H9 (cell line): ENCODE data around the gene CALML5. TPM values are rescaled to one million over a fixed set of nuclear protein-coding genes. Genes with fewer than 3 reads are reported as not detected.

Experiments used
- DNase-seq: peaks from one replicate; pipeline ENCODE4 v3.0.0-alpha.2; 2017
- H2AFZ ChIP-seq: one replicate; pipeline ENCODE4 v1.6.1; 2013; ENCODE audit warnings: mild to moderate bottlenecking, low read length, control low read depth, moderate library complexity
- H2AK5ac ChIP-seq: 2 replicates; pipeline ENCODE4 v1.6.1; 2013; ENCODE audit warnings: low read length, control low read depth, mixed read lengths; ENCODE audit not compliant: insufficient read length
- H2BK120ac ChIP-seq: one replicate; pipeline ENCODE4 v1.6.1; 2013; ENCODE audit warnings: low read depth, mild to moderate bottlenecking, low read length, control low read depth, inconsistent platforms; ENCODE audit not compliant: poor library complexity, severe bottlenecking
- H2BK12ac ChIP-seq: 2 replicates; pipeline ENCODE4 v1.6.1; 2013; ENCODE audit warnings: low read length, control low read depth, mixed read lengths, low read depth; ENCODE audit not compliant: insufficient read length
- H2BK15ac ChIP-seq: 2 replicates; pipeline ENCODE4 v1.6.1; 2013; ENCODE audit warnings: low read depth, low read length, control low read depth
- H2BK20ac ChIP-seq: one replicate; pipeline ENCODE4 v1.6.1; 2013; ENCODE audit warnings: low read depth, mild to moderate bottlenecking, low read length, control low read depth, inconsistent platforms; ENCODE audit not compliant: poor library complexity, severe bottlenecking
- H2BK5ac ChIP-seq: 2 replicates; pipeline ENCODE4 v1.6.1; 2013; ENCODE audit warnings: low read length, control low read depth, mixed read lengths; ENCODE audit not compliant: insufficient read length
- H3K14ac ChIP-seq: 2 replicates; pipeline ENCODE4 v1.6.1; 2013; ENCODE audit warnings: low read length, control low read depth; ENCODE audit not compliant: insufficient read depth
- H3K18ac ChIP-seq: 2 replicates; pipeline ENCODE4 v1.6.1; 2013; ENCODE audit warnings: low read depth, mild to moderate bottlenecking, mixed read lengths, low read length, control low read depth; ENCODE audit not compliant: insufficient read length
- H3K23ac ChIP-seq: 2 replicates; pipeline ENCODE4 v1.6.1; 2013; ENCODE audit warnings: low read length, control low read depth, mixed read lengths, low read depth; ENCODE audit not compliant: insufficient read length
- H3K23me2 ChIP-seq: 2 replicates; pipeline ENCODE4 v1.6.1; 2013; ENCODE audit warnings: low read depth, mild to moderate bottlenecking, mixed read lengths, low read length, control low read depth; ENCODE audit not compliant: insufficient read length, poor library complexity, severe bottlenecking
- H3K27ac ChIP-seq: 2 replicates; pipeline ENCODE4 v1.5.1; 2013; ENCODE audit warnings: low read length, control low read depth, mixed read lengths, low read depth; ENCODE audit not compliant: insufficient read length
- H3K27me3 ChIP-seq: 2 replicates; pipeline ENCODE4 v1.6.1; 2013; ENCODE audit warnings: low read length, control low read depth, inconsistent platforms; ENCODE audit not compliant: insufficient read depth
- H3K4ac ChIP-seq: 2 replicates; pipeline ENCODE4 v1.6.1; 2013; ENCODE audit warnings: low read depth, mild to moderate bottlenecking, control low read depth, inconsistent platforms, low read length, moderate library complexity
- H3K4me1 ChIP-seq: 2 replicates; pipeline ENCODE4 v1.6.1; 2013; ENCODE audit warnings: low read length, control low read depth, inconsistent platforms; ENCODE audit not compliant: insufficient read depth
- H3K4me2 ChIP-seq: 2 replicates; pipeline ENCODE4 v1.6.1; 2013; ENCODE audit warnings: low read length, control low read depth, mixed read lengths; ENCODE audit not compliant: insufficient read length, insufficient read depth
- H3K56ac ChIP-seq: 2 replicates; pipeline ENCODE4 v1.6.1; 2013; ENCODE audit warnings: low read depth, mild to moderate bottlenecking, mixed read lengths, low read length, control low read depth; ENCODE audit not compliant: insufficient read length
- H3K79me1 ChIP-seq: 2 replicates; pipeline ENCODE4 v1.6.1; 2013; ENCODE audit warnings: low read depth, mild to moderate bottlenecking, moderate library complexity, low read length, control low read depth, inconsistent platforms; ENCODE audit not compliant: insufficient read depth, poor library complexity, severe bottlenecking
- H3K79me2 ChIP-seq: 2 replicates; pipeline ENCODE4 v1.6.1; 2013; ENCODE audit warnings: low read length, control low read depth, inconsistent platforms; ENCODE audit not compliant: insufficient read depth
- H3K9ac ChIP-seq: 2 replicates; pipeline ENCODE4 v1.6.1; 2013; ENCODE audit warnings: low read length, control low read depth, mixed read lengths; ENCODE audit not compliant: insufficient read length; ENCODE audit errors: extremely low read depth
- H3K9me3 ChIP-seq: one replicate; pipeline ENCODE4 v1.6.1; 2013; ENCODE audit warnings: low read depth, low read length, inconsistent platforms; ENCODE audit not compliant: control insufficient read depth
- H3T11ph ChIP-seq: one replicate; pipeline ENCODE4 v1.6.1; 2013; ENCODE audit warnings: mild to moderate bottlenecking, low read length, control low read depth, inconsistent platforms
- H4K20me1 ChIP-seq: one replicate; pipeline ENCODE4 v1.6.1; 2013; ENCODE audit not compliant: control insufficient read depth, insufficient read length, insufficient read depth
- H4K5ac ChIP-seq: 2 replicates; pipeline ENCODE4 v1.6.1; 2013; ENCODE audit warnings: low read depth, mild to moderate bottlenecking, mixed read lengths, low read length, control low read depth; ENCODE audit not compliant: insufficient read length
- H4K8ac ChIP-seq: replicated peaks from 2 replicates; pipeline ENCODE4 v1.6.1; 2013; ENCODE audit warnings: low read length, control low read depth, mixed read lengths, low read depth; ENCODE audit not compliant: insufficient read length
- H4K91ac ChIP-seq: 2 replicates; pipeline ENCODE4 v1.6.1; 2013; ENCODE audit warnings: low read depth, mild to moderate bottlenecking, moderate library complexity, mixed read lengths, low read length, control low read depth; ENCODE audit not compliant: insufficient read length
- H3K27ac Mint-ChIP-seq, 3 experiments: 2 replicates in 2 of 3; 3 replicates in 1 of 3; pipeline ENCODE4 v1.8.0; 2020 to 2021; ENCODE audit warnings: mixed read lengths in 3 of 3, mild to moderate bottlenecking in 1 of 3, moderate library complexity in 1 of 3
- H3K27me3 Mint-ChIP-seq: 2 replicates; pipeline ENCODE4 v1.8.0; 2021; ENCODE audit warnings: low read depth, mild to moderate bottlenecking, moderate library complexity, mixed read lengths
- H3K36me3 Mint-ChIP-seq, 3 experiments: 2 replicates in 2 of 3; 3 replicates in 1 of 3; pipeline ENCODE4 v1.8.0; 2020 to 2021; ENCODE audit warnings: low read depth in 3 of 3, mixed read lengths in 3 of 3; ENCODE audit not compliant: insufficient read depth in 1 of 3
- H3K4me1 Mint-ChIP-seq, 2 experiments: 2 replicates each; pipeline ENCODE4 v1.8.0; 2020; ENCODE audit warnings: mixed read lengths in 2 of 2
- H3K4me3 Mint-ChIP-seq, 2 experiments: 2 replicates in 1 of 2; 3 replicates in 1 of 2; pipeline ENCODE4 v1.8.0; 2020 to 2021; ENCODE audit warnings: mild to moderate bottlenecking in 2 of 2, mixed read lengths in 2 of 2, moderate library complexity in 1 of 2
- H3K9me3 Mint-ChIP-seq, 2 experiments: 2 replicates in 1 of 2; 3 replicates in 1 of 2; pipeline ENCODE4 v1.8.0; 2020; ENCODE audit warnings: mild to moderate bottlenecking in 2 of 2, mixed read lengths in 2 of 2, moderate library complexity in 1 of 2
- CTCF ChIP-seq: fragments of 200-600 bp; sonication (generic); conservative IDR thresholded peaks from 3 replicates; pipeline ENCODE4 v1.8.0; 2021; ENCODE audit warnings: antibody characterized with exemption, mild to moderate bottlenecking
- WGBS: extraction: QIAGEN DNeasy Blood & Tissue Kit; methylation state at CpG from one replicate; pipeline ENCODE4 v1.1.7; 2013; ENCODE audit warnings: missing lambda C conversion rate, low lambda C conversion rate, mixed read lengths; ENCODE audit not compliant: insufficient read length; ENCODE audit errors: extremely low coverage; 5-methylcytosine and 5-hydroxymethylcytosine counted together
- total RNA-seq: library from RNA; stranded (reverse); gene quantifications from 2 replicates; pipeline ENCODE4 v1.2.1, GENCODE V29; 2021

Gene CALML5
- total RNA-seq, 1 experiment from 2014 or later, result not detected

GRCh38 chr10:5506246-5506645, 6.9 kb upstream of the CALML5 start:
- Histone ChIP-seq H3K18ac (no peak overlapping the region), H3K23ac (no peak overlapping the region), H2AFZ (no peak overlapping the region), H3K27me3 (no peaks in the 10 kb centered on the region), H3K9ac (no peak overlapping the region), H4K20me1 (no peaks in the 10 kb centered on the region), H3K79me2 (no peaks in the 10 kb centered on the region), H2BK5ac (no peak overlapping the region), H3K4me1 (no peaks in the 10 kb centered on the region; the same call in 1 of the 2 replicates), H3K4ac (no peak overlapping the region), H3K79me1 (no peaks in the 10 kb centered on the region), H2BK12ac (no peak overlapping the region), H3K9me3 (no peaks in the 10 kb centered on the region), H3K14ac (no peak overlapping the region), H4K5ac (no peak overlapping the region), H3K27ac (no peak overlapping the region), H3T11ph (no peak overlapping the region), H4K8ac (no peak overlapping the region), H3K4me2 (no peak overlapping the region), H3K56ac (no peak overlapping the region), H4K91ac (no peak overlapping the region), H2BK15ac (no peak overlapping the region), H3K23me2 (no peaks in the 10 kb centered on the region), H2BK20ac (no peak overlapping the region), H2AK5ac (no peak overlapping the region), H2BK120ac (no peak overlapping the region)
- H3K9me3 Mint-ChIP-seq, result no peaks in the 10 kb centered on the region
- no peak overlapping the region for H3K4me3 Mint-ChIP-seq
- no peaks in the 10 kb centered on the region; a peak in 1 of 7 replicates for H3K36me3 Mint-ChIP-seq
- no peak for DNase-seq
- WGBS, result no CpG with 5 or more reads among the region's 2 CpGs
- H3K27ac Mint-ChIP-seq, result no peak overlapping the region
- H3K4me1 Mint-ChIP-seq, result peaks cover 0 to 7% of the 10 kb centered on the region in 2 experiments; a peak in 2 of 4 replicates
- no peaks in the 10 kb centered on the region; the same call in none of the 2 replicates for H3K27me3 Mint-ChIP-seq
- no peak for TF ChIP-seq CTCF
